ENCODE measurements around the gene KLHL42.

Gene KLHL42

GRCh38 chr12:27780612-27781408, 777 bp downstream of the KLHL42 start:
- H3K9me3 ChIP-seq (ENCODE audit: control insufficient read depth, insufficient read depth, low read depth, low read length) = no peaks in the 10 kb centered on the region
- peak overlapping the region; percentile 99 for H3K27ac ChIP-seq (ENCODE audit: extremely low read depth, low read depth, low read length)
- H3K4me3 ChIP-seq (ENCODE audit: low read depth, low read length) = peak overlapping the region; percentile 83
- H3K4me1 ChIP-seq (ENCODE audit: control insufficient read depth, insufficient read depth, low read length) = peaks cover 9% of the 10 kb centered on the region; the same call in 1 of the 2 replicates
- H3K36me3 ChIP-seq (ENCODE audit: control insufficient read depth in 2 of 2, insufficient read depth in 1 of 2, low read length in 2 of 2) = peaks cover 7 to 12% of the 10 kb centered on the region in 2 experiments
- CTCF ChIA-PET = no interaction called here
- POLR2A ChIA-PET = interaction anchor here (0.5 to 1.5 kb wide), 5 partner anchors 10 to 74 kb away, joined by 3 to 5 read pairs (median 3); partner anchors contain the start of gene MRPS35
- TF ChIP-seq ZNF155 (tag by site-specific recombination; IDR thresholded peaks at IDR 0.05) (no peak), ZSCAN16 (tag by site-specific recombination; IDR thresholded peaks at IDR 0.05) (peak; percentile 83; the same call in 1 of the 2 replicates), INSM2 (tag by site-specific recombination; IDR thresholded peaks at IDR 0.05) (peak; percentile 86), ZNF335 (tag by site-specific recombination; conservative IDR thresholded peaks at IDR 0.05) (peak; percentile 81), KLF8 (tag by site-specific recombination; IDR thresholded peaks at IDR 0.05) (0 out of 2 replicates have a peak, but pooled peaks have one; percentile 13), ZNF501 (tag by site-specific recombination; IDR thresholded peaks at IDR 0.05) (0 out of 2 replicates have a peak, but pooled peaks have one; percentile 39), ZNF510 (tag by site-specific recombination; IDR thresholded peaks at IDR 0.05; ENCODE audit: insufficient replicate concordance) (no peak), ZNF600 (tag by site-specific recombination; IDR thresholded peaks at IDR 0.05) (peak; percentile 49; the same call in 1 of the 2 replicates), ZNF677 (tag by site-specific recombination; IDR thresholded peaks at IDR 0.05) (no peak), ZIC2 (tag by site-specific recombination; IDR thresholded peaks at IDR 0.05) (peak; percentile 60), ZXDB (tag by site-specific recombination; IDR thresholded peaks at IDR 0.05) (peak; percentile 100), ZNF843 (tag by site-specific recombination; IDR thresholded peaks at IDR 0.05) (no peak), ZNF140 (tag by site-specific recombination; IDR thresholded peaks at IDR 0.05) (no peak), KLF17 (tag by site-specific recombination; IDR thresholded peaks at IDR 0.05) (peak; percentile 48), IKZF3 (tag by site-specific recombination; IDR thresholded peaks at IDR 0.05) (no peak), ZNF132 (tag by site-specific recombination; IDR thresholded peaks at IDR 0.05; ENCODE audit: borderline replicate concordance) (no peak), ZNF19 (tag by site-specific recombination; IDR thresholded peaks at IDR 0.05; ENCODE audit: low read depth) (no peak), BCL11A (tag by site-specific recombination; IDR thresholded peaks at IDR 0.05; ENCODE audit: low read depth) (no peak), ZSCAN5A (tag by site-specific recombination; IDR thresholded peaks at IDR 0.05) (no peak), ZNF157 (tag by site-specific recombination; IDR thresholded peaks at IDR 0.05) (no peak)
- TF ChIP-seq, protein P1, sequence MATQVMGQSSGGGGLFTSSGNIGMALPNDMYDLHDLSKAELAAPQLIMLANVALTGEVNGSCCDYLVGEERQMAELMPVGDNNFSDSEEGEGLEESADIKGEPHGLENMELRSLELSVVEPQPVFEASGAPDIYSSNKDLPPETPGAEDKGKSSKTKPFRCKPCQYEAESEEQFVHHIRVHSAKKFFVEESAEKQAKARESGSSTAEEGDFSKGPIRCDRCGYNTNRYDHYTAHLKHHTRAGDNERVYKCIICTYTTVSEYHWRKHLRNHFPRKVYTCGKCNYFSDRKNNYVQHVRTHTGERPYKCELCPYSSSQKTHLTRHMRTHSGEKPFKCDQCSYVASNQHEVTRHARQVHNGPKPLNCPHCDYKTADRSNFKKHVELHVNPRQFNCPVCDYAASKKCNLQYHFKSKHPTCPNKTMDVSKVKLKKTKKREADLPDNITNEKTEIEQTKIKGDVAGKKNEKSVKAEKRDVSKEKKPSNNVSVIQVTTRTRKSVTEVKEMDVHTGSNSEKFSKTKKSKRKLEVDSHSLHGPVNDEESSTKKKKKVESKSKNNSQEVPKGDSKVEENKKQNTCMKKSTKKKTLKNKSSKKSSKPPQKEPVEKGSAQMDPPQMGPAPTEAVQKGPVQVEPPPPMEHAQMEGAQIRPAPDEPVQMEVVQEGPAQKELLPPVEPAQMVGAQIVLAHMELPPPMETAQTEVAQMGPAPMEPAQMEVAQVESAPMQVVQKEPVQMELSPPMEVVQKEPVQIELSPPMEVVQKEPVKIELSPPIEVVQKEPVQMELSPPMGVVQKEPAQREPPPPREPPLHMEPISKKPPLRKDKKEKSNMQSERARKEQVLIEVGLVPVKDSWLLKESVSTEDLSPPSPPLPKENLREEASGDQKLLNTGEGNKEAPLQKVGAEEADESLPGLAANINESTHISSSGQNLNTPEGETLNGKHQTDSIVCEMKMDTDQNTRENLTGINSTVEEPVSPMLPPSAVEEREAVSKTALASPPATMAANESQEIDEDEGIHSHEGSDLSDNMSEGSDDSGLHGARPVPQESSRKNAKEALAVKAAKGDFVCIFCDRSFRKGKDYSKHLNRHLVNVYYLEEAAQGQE (tag by site-specific recombination; IDR thresholded peaks at IDR 0.05) = peak; percentile 60; the same call in 1 of the 2 replicates
- TF ChIP-seq, protein P2, sequence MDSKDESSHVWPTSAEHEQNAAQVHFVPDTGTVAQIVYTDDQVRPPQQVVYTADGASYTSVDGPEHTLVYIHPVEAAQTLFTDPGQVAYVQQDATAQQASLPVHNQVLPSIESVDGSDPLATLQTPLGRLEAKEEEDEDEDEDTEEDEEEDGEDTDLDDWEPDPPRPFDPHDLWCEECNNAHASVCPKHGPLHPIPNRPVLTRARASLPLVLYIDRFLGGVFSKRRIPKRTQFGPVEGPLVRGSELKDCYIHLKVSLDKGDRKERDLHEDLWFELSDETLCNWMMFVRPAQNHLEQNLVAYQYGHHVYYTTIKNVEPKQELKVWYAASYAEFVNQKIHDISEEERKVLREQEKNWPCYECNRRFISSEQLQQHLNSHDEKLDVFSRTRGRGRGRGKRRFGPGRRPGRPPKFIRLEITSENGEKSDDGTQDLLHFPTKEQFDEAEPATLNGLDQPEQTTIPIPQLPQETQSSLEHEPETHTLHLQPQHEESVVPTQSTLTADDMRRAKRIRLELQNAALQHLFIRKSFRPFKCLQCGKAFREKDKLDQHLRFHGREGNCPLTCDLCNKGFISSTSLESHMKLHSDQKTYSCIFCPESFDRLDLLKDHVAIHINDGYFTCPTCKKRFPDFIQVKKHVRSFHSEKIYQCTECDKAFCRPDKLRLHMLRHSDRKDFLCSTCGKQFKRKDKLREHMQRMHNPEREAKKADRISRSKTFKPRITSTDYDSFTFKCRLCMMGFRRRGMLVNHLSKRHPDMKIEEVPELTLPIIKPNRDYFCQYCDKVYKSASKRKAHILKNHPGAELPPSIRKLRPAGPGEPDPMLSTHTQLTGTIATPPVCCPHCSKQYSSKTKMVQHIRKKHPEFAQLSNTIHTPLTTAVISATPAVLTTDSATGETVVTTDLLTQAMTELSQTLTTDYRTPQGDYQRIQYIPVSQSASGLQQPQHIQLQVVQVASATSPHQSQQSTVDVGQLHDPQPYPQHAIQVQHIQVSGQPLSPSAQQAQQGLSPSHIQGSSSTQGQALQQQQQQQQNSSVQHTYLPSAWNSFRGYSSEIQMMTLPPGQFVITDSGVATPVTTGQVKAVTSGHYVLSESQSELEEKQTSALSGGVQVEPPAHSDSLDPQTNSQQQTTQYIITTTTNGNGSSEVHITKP (tag by site-specific recombination; IDR thresholded peaks at IDR 0.05) = 0 out of 2 replicates have a peak, but pooled peaks have one; percentile 41
- TF ChIP-seq, protein P3, sequence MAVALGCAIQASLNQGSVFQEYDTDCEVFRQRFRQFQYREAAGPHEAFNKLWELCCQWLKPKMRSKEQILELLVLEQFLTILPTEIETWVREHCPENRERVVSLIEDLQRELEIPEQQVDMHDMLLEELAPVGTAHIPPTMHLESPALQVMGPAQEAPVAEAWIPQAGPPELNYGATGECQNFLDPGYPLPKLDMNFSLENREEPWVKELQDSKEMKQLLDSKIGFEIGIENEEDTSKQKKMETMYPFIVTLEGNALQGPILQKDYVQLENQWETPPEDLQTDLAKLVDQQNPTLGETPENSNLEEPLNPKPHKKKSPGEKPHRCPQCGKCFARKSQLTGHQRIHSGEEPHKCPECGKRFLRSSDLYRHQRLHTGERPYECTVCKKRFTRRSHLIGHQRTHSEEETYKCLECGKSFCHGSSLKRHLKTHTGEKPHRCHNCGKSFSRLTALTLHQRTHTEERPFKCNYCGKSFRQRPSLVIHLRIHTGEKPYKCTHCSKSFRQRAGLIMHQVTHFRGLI (tag by site-specific recombination; IDR thresholded peaks at IDR 0.05) = peak; percentile 96

All from HEK293 (cell line).